Measurements from ENCODE around the gene YPEL5.
"Not testable (repeated sequence)": the region's sequence is repeated elsewhere in the genome, so short reads cannot be mapped to it uniquely, and the experiment has no call there.

The YPEL5 gene

GRCh38 chr2:30134582-30134981, 12.2 kb upstream of the YPEL5 start:
- no peaks in the 10 kb centered on the region for H3K36me3 ChIP-seq
- no peaks in the 10 kb centered on the region for H3K27me3 ChIP-seq
- TF ChIP-seq CTCF (IDR thresholded peaks at IDR 0.05; ENCODE audit: low read depth, low read length): no peak
- DNase-seq: no peak
- no peak overlapping the region for H3K4me3 ChIP-seq (ENCODE audit: low read depth, low read length)
- H3K4me1 ChIP-seq: no peaks in the 10 kb centered on the region
- no peaks in the 10 kb centered on the region; the same call in 1 of the 2 replicates for H3K9me3 ChIP-seq

- Histone ChIP-seq H3K27me3 (no peaks in the 10 kb centered on the region), H3K4me1 (no peaks in the 10 kb centered on the region), H3K4me3 (ENCODE audit: low read depth, low read length) (no peak overlapping the region), H3K36me3 (no peaks in the 10 kb centered on the region), H3K9me3 (no peaks in the 10 kb centered on the region; the same call in 1 of the 2 replicates)
- TF ChIP-seq CTCF (IDR thresholded peaks at IDR 0.05; ENCODE audit: low read depth, low read length): no peak
- no peak for DNase-seq
Measured at GRCh38 chr2:30135541-30135940, 11.3 kb upstream of the YPEL5 start.

- TF ChIP-seq CTCF (IDR thresholded peaks at IDR 0.05; ENCODE audit: low read depth, low read length): no peak
- Histone ChIP-seq H3K36me3 (no peaks in the 10 kb centered on the region), H3K4me3 (ENCODE audit: low read depth, low read length) (no peak overlapping the region), H3K4me1 (no peaks in the 10 kb centered on the region), H3K9me3 (no peaks in the 10 kb centered on the region; the same call in 1 of the 2 replicates), H3K27me3 (no peaks in the 10 kb centered on the region)
- no peak for DNase-seq
Measured at GRCh38 chr2:30136764-30137444, 9.9 kb upstream of the YPEL5 start.

- Histone ChIP-seq H3K4me1 (no peaks in the 10 kb centered on the region), H3K4me3 (ENCODE audit: low read depth, low read length) (no peak overlapping the region), H3K9me3 (no peaks in the 10 kb centered on the region), H3K36me3 (no peaks in the 10 kb centered on the region), H3K27me3 (no peaks in the 10 kb centered on the region)
- no peak for TF ChIP-seq CTCF (IDR thresholded peaks at IDR 0.05; ENCODE audit: low read depth, low read length)
- DNase-seq: no peak
Measured at GRCh38 chr2:30139131-30139870, 7.5 kb upstream of the YPEL5 start.

GRCh38 chr2:30141136-30141535, 5.7 kb upstream of the YPEL5 start:
- no peak for DNase-seq
- no peaks in the 10 kb centered on the region for H3K27me3 ChIP-seq
- H3K4me1 ChIP-seq: no peaks in the 10 kb centered on the region
- H3K36me3 ChIP-seq: no peaks in the 10 kb centered on the region
- H3K9me3 ChIP-seq: no peaks in the 10 kb centered on the region
- H3K4me3 ChIP-seq (ENCODE audit: low read depth, low read length): no peak overlapping the region
- TF ChIP-seq CTCF (IDR thresholded peaks at IDR 0.05; ENCODE audit: low read depth, low read length): no peak

- H3K4me3 ChIP-seq (ENCODE audit: low read depth, low read length): no peak overlapping the region
- no peaks in the 10 kb centered on the region for H3K36me3 ChIP-seq
- no peaks in the 10 kb centered on the region for H3K9me3 ChIP-seq
- H3K27me3 ChIP-seq: no peaks in the 10 kb centered on the region
- peaks cover 6% of the 10 kb centered on the region for H3K4me1 ChIP-seq
- TF ChIP-seq CTCF (IDR thresholded peaks at IDR 0.05; ENCODE audit: low read depth, low read length): no peak
- no peak for DNase-seq
Measured at GRCh38 chr2:30144260-30144659, 2.5 kb upstream of the YPEL5 start.

- H3K27me3 ChIP-seq; H3K36me3 ChIP-seq; DNase-seq; H3K4me3 ChIP-seq (ENCODE audit: low read depth, low read length); H3K9me3 ChIP-seq: not testable (repeated sequence)
- H3K4me1 ChIP-seq: peaks cover 13% of the 10 kb centered on the region
Measured at GRCh38 chr2:30144951-30145350, 1.9 kb upstream of the YPEL5 start.

Data from BE2C (cell line).